ENCODE data around the gene XIAP. TPM values are rescaled to one million over a fixed set of nuclear protein-coding genes. Genes with fewer than 3 reads are reported as not detected.

XIAP gene
- polyA plus RNA-seq, 1 experiment, result 12.5 TPM

DNA sequence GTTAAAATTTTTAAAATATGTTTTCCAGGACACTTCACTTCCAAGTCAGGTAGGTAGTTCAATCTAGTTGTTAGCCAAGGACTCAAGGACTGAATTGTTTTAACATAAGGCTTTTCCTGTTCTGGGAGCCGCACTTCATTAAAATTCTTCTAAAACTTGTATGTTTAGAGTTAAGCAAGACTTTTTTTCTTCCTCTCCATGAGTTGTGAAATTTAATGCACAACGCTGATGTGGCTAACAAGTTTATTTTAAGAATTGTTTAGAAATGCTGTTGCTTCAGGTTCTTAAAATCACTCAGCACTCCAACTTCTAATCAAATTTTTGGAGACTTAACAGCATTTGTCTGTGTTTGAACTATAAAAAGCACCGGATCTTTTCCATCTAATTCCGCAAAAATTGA, 49.7 kb downstream of the XIAP start:
- TF ChIP-seq, protein P1, sequence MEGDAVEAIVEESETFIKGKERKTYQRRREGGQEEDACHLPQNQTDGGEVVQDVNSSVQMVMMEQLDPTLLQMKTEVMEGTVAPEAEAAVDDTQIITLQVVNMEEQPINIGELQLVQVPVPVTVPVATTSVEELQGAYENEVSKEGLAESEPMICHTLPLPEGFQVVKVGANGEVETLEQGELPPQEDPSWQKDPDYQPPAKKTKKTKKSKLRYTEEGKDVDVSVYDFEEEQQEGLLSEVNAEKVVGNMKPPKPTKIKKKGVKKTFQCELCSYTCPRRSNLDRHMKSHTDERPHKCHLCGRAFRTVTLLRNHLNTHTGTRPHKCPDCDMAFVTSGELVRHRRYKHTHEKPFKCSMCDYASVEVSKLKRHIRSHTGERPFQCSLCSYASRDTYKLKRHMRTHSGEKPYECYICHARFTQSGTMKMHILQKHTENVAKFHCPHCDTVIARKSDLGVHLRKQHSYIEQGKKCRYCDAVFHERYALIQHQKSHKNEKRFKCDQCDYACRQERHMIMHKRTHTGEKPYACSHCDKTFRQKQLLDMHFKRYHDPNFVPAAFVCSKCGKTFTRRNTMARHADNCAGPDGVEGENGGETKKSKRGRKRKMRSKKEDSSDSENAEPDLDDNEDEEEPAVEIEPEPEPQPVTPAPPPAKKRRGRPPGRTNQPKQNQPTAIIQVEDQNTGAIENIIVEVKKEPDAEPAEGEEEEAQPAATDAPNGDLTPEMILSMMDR (IDR thresholded peaks at IDR 0.05; ENCODE audit: insufficient read depth, low read depth, low read length), result no peak
- ChIA-PET POLR2A (no interaction called here), CTCF (no interaction called here)
- H3K27me3 ChIP-seq (ENCODE audit: control insufficient read depth, insufficient read depth, low read length), result no peaks in the 10 kb centered on the region
- H3K36me3 ChIP-seq (ENCODE audit: control insufficient read depth, insufficient read depth, low read length), result 0 out of 2 replicates have a peak, but pooled peaks cover 2% of the 10 kb centered on the region
- no peak for DNase-seq (ENCODE audit: low read depth)
- H3K4me3 ChIP-seq (ENCODE audit: low read depth, low read length), result no peak overlapping the region

DNA sequence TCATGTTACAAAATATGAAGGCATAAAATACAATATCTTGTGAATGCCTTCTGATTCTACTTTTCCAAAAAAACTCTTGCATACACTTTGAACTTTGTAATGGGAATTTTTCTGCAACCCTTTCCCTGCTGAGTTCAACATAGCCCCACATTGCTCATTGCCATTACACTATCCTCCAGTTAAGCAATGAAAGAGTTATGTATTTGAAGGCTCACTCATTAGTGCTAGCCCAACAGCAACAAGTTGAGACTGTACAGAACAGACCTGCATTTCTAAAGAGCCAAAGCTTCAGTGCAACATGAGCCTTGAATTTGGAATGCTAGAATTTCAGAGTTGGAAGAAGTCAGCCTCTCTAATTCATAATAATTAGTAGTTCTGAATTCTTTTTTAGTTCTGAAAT, 57.2 kb downstream of the XIAP start:
- ChIA-PET CTCF (no interaction called here), POLR2A (no interaction called here)
- H3K27me3 ChIP-seq (ENCODE audit: control insufficient read depth, insufficient read depth, low read length), result no peaks in the 10 kb centered on the region
- TF ChIP-seq, protein P1 (IDR thresholded peaks at IDR 0.05; ENCODE audit: insufficient read depth, low read depth, low read length), result no peak
- no peak overlapping the region for H3K4me3 ChIP-seq (ENCODE audit: low read depth, low read length)
- no peaks in the 10 kb centered on the region for H3K36me3 ChIP-seq (ENCODE audit: control insufficient read depth, insufficient read depth, low read length)
- no peak for DNase-seq (ENCODE audit: low read depth)

DNA sequence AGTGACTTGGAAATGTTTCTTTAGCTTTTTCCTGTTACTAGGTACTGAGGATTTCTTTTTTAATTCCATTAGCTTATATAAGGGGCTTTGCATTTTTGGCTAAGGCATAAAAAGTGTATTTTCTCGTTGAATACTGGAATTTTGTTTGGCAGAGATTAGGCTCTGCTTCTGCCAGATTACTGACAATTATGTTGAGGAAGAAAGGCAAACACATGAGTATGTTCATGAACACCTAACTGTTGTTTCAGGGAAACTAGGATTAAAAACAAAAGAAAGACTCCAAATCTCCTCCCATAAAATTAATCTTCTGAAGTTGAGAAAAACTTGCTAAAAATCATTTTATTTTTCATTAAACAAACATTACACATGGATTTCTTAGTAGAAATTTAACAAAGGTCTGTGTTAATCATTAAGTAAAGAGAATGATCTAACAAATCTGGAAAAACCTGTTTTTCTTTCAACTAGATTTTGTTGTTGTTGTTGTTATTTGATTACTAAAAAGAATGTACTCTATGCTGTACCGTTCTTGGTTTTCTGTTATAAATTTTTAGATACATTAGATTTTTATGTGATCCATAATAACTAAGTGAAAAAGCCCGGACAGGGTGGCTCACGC, 58.4 kb downstream of the XIAP start:
- ChIA-PET CTCF (no interaction called here), POLR2A (no interaction called here)
- no peak for DNase-seq (ENCODE audit: low read depth)
- TF ChIP-seq, protein P1 (IDR thresholded peaks at IDR 0.05; ENCODE audit: insufficient read depth, low read depth, low read length), result no peak
- Histone ChIP-seq H3K36me3 (ENCODE audit: control insufficient read depth, insufficient read depth, low read length) (no peaks in the 10 kb centered on the region), H3K27me3 (ENCODE audit: control insufficient read depth, insufficient read depth, low read length) (no peaks in the 10 kb centered on the region), H3K4me3 (ENCODE audit: low read depth, low read length) (no peak overlapping the region)

GRCh38 chrX:123920105-123920785, 60.4 kb downstream of the XIAP start:
- TF ChIP-seq, protein P1 (IDR thresholded peaks at IDR 0.05; ENCODE audit: insufficient read depth, low read depth, low read length), result no peak
- Histone ChIP-seq H3K36me3 (ENCODE audit: control insufficient read depth, insufficient read depth, low read length) (no peaks in the 10 kb centered on the region), H3K27me3 (ENCODE audit: control insufficient read depth, insufficient read depth, low read length) (no peaks in the 10 kb centered on the region), H3K4me3 (ENCODE audit: low read depth, low read length) (no peak overlapping the region)
- CTCF ChIA-PET, result no interaction called here
- POLR2A ChIA-PET, result no interaction called here
- peak; percentile 7 for DNase-seq (ENCODE audit: low read depth)

DNA sequence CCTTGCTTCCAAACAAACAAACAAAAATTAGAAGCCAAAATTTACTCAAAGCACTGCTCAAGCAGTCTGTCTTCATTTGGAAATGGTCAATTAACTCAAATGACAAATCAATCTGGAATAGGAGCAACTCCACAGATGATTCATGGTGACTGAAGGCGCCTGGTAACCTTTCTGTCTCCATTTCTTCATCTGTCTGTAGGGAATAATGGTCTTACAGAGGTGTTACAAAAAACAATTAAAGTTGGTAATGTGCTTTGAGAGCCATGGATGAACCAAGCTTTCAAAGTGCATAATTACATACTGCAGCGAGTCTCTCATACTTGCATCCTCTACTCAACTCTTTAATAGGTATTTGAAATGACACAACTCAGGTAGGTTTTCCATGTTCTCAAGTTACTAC, 63.4 kb downstream of the XIAP start:
- no peak overlapping the region for H3K4me3 ChIP-seq (ENCODE audit: low read depth, low read length)
- no peak for DNase-seq (ENCODE audit: low read depth)
- ChIA-PET POLR2A (no interaction called here), CTCF (no interaction called here)
- H3K36me3 ChIP-seq (ENCODE audit: control insufficient read depth, insufficient read depth, low read length), result no peaks in the 10 kb centered on the region
- no peaks in the 10 kb centered on the region for H3K27me3 ChIP-seq (ENCODE audit: control insufficient read depth, insufficient read depth, low read length)
- TF ChIP-seq, protein P1 (IDR thresholded peaks at IDR 0.05; ENCODE audit: insufficient read depth, low read depth, low read length), result no peak

Data from BJ (cell line).